Ishikawa (cell line): Measurements from ENCODE around the gene CLUH.

Source experiments
- CEBPB ChIP-seq: IDR thresholded peaks from 2 replicates; pipeline ENCODE4 v1.6.1; 2012
- CREB1 ChIP-seq: IDR thresholded peaks from 2 replicates; pipeline ENCODE4 v1.6.1; 2012; ENCODE audit warnings: low read depth
- EGR1 ChIP-seq: IDR thresholded peaks from 2 replicates; pipeline ENCODE4 v1.6.1; 2012
- EP300 ChIP-seq: IDR thresholded peaks from 2 replicates; pipeline ENCODE4 v1.6.1; 2012; ENCODE audit warnings: borderline replicate concordance
- FOXM1 ChIP-seq: IDR thresholded peaks from 2 replicates; pipeline ENCODE4 v1.6.1; 2012; ENCODE audit warnings: low read depth, borderline replicate concordance
- NFIC ChIP-seq: IDR thresholded peaks from 2 replicates; pipeline ENCODE4 v1.6.1; 2012
- RAD21 ChIP-seq: IDR thresholded peaks from 2 replicates; pipeline ENCODE4 v1.6.1; 2012; ENCODE audit warnings: low read depth
- TAF1 ChIP-seq: IDR thresholded peaks from 2 replicates; pipeline ENCODE4 v1.6.1; 2012; ENCODE audit warnings: low read depth, mild to moderate bottlenecking
- TCF12 ChIP-seq: IDR thresholded peaks from 2 replicates; pipeline ENCODE4 v1.6.1; 2012; ENCODE audit warnings: low read depth
- YY1 ChIP-seq: IDR thresholded peaks from 2 replicates; pipeline ENCODE4 v1.6.1; 2012; ENCODE audit warnings: low read depth
- ZBTB7A ChIP-seq: IDR thresholded peaks from 2 replicates; pipeline ENCODE4 v1.6.1; 2012; ENCODE audit warnings: low read depth
- TF ChIP-seq, protein P1 (sequence below): IDR thresholded peaks from 2 replicates; pipeline ENCODE4 v1.6.1; 2012
- TF ChIP-seq, protein P2 (sequence below): IDR thresholded peaks from 2 replicates; pipeline ENCODE4 v1.6.1; 2012; ENCODE audit warnings: low read depth, mild to moderate bottlenecking
- TF ChIP-seq, protein P3 (sequence below): IDR thresholded peaks from 2 replicates; pipeline ENCODE4 v1.6.1; 2012

DNA sequence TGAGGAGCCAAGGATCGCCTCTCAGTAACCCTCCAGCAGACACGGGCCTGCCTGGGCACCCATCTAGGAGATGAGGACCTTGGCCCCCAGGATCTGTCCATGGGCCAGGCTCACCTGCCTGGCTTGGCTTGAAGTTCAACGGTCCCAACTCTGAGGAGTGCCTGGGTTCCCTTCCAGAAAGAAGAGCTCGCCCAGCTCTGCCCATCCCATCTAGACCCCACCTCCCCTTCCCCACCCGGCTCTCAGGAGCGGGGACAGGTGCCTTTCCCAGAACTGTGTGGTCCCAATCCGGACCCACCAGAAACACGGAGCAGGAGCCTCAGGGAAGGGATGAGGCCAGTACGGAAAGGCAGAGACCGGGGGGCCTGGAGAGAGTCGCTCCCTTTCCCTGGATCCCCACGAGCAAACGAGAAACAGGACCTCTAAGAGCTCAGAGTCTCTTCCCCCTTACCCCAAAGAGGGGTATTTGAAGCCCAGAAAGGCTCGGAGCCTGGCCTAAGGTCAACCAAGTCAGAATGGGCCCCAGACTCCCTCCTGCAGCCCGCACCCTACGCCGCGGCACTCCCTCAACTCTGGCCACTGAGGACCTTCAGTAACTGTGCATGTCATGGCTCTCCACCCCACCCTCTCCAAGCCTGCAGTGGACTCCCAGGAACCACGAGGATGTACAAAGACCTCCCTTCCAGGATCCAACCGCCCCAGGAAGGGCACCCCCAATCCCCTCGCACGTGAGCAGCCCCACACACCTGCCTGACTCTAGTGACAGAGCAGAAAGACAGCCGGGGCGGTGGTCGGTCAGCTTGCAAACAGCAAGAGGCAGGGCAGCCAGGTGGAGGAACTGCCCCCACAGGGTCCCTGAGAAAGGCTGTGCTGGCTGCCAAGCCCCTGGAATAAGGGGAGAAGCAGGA, 5.4 kb downstream of the CLUH start:
- TF ChIP-seq CEBPB = no peak
- no peak for TF ChIP-seq RAD21
- no peak for TF ChIP-seq TAF1
- TF ChIP-seq, protein P1, sequence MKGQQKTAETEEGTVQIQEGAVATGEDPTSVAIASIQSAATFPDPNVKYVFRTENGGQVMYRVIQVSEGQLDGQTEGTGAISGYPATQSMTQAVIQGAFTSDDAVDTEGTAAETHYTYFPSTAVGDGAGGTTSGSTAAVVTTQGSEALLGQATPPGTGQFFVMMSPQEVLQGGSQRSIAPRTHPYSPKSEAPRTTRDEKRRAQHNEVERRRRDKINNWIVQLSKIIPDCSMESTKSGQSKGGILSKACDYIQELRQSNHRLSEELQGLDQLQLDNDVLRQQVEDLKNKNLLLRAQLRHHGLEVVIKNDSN = no peak
- TF ChIP-seq EP300 = no peak
- TF ChIP-seq, protein P2, sequence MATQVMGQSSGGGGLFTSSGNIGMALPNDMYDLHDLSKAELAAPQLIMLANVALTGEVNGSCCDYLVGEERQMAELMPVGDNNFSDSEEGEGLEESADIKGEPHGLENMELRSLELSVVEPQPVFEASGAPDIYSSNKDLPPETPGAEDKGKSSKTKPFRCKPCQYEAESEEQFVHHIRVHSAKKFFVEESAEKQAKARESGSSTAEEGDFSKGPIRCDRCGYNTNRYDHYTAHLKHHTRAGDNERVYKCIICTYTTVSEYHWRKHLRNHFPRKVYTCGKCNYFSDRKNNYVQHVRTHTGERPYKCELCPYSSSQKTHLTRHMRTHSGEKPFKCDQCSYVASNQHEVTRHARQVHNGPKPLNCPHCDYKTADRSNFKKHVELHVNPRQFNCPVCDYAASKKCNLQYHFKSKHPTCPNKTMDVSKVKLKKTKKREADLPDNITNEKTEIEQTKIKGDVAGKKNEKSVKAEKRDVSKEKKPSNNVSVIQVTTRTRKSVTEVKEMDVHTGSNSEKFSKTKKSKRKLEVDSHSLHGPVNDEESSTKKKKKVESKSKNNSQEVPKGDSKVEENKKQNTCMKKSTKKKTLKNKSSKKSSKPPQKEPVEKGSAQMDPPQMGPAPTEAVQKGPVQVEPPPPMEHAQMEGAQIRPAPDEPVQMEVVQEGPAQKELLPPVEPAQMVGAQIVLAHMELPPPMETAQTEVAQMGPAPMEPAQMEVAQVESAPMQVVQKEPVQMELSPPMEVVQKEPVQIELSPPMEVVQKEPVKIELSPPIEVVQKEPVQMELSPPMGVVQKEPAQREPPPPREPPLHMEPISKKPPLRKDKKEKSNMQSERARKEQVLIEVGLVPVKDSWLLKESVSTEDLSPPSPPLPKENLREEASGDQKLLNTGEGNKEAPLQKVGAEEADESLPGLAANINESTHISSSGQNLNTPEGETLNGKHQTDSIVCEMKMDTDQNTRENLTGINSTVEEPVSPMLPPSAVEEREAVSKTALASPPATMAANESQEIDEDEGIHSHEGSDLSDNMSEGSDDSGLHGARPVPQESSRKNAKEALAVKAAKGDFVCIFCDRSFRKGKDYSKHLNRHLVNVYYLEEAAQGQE = no peak
- TF ChIP-seq YY1 = no peak
- TF ChIP-seq ZBTB7A = no peak
- TF ChIP-seq FOXM1 = no peak
- TF ChIP-seq NFIC = no peak
- TF ChIP-seq CREB1 = no peak
- TF ChIP-seq, protein P3, sequence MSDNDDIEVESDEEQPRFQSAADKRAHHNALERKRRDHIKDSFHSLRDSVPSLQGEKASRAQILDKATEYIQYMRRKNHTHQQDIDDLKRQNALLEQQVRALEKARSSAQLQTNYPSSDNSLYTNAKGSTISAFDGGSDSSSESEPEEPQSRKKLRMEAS = no peak
- TF ChIP-seq EGR1 = no peak
- TF ChIP-seq TCF12 = no peak
